Thyroid gland (tissue), 4 donors: ENCODE results near the gene TERT. TPM values are rescaled to one million over a fixed set of nuclear protein-coding genes. Genes with fewer than 3 reads are reported as not detected.

Experiments used
- DNase-seq, 2 donors: peaks; one replicate each; pipeline ENCODE4 v3.0.0-alpha.2; 2019
- H3K27ac ChIP-seq, 3 donors: fragments of 200-600 bp; sonication (generic); 1 replicate in 2 of 3; 2 replicates in 1 of 3; pipeline ENCODE4 v1.5.1; 2016 to 2019; ENCODE audit warnings: mild to moderate bottlenecking in 1 of 3, moderate library complexity in 1 of 3
- H3K27me3 ChIP-seq: fragments of 200-600 bp; sonication (generic); one replicate; pipeline ENCODE4 v1.5.1; 2019
- H3K36me3 ChIP-seq, 2 donors: fragments of 200-600 bp; sonication (generic); one replicate each; pipeline ENCODE4 v1.5.1; 2016 to 2019
- H3K4me1 ChIP-seq, 2 donors: fragments of 200-600 bp; sonication (generic); one replicate each; pipeline ENCODE4 v1.5.1; 2017 to 2019
- H3K4me3 ChIP-seq, 3 donors: fragments of 200-600 bp; sonication (generic); replicated peaks in 1 of 3; 1 replicate in 2 of 3; 2 replicates in 1 of 3; pipeline ENCODE4 v1.5.1; 2016; ENCODE audit warnings: mild to moderate bottlenecking in 1 of 3
- H3K9me3 ChIP-seq: fragments of 200-600 bp; sonication (generic); one replicate; pipeline ENCODE4 v1.5.1; 2017
- POLR2A ChIP-seq, 2 donors: fragments of 450-650 bp; IDR thresholded peaks; one replicate each; pipeline ENCODE4 v1.6.1; 2017; ENCODE audit warnings: antibody characterized with exemption in 2 of 2, mild to moderate bottlenecking in 2 of 2, moderate library complexity in 1 of 2
- WGBS, 2 donors: methylation state at CpG; one replicate each; pipeline ENCODE4 v1.1.5; 2017; 5-methylcytosine and 5-hydroxymethylcytosine counted together
- intact Hi-C: fragments of 100-400 bp; cut with DNase I; formaldehyde crosslinking; loops from one replicate; pipeline ENCODE4 v1.15.1; 2023
- total RNA-seq, 4 donors: library from RNA; depleted of rRNA; stranded (reverse); fragments of >200 nt; gene quantifications; one replicate each; pipeline ENCODE4 v1.2.3, GENCODE V29; 2016
- TF ChIP-seq, protein P1 (sequence below), 6 experiments: fragments of 200-600 bp in 3 of 6; fragments of 450-650 bp in 3 of 6; sonication (generic) in 3 of 6; IDR thresholded peaks; one replicate each; pipeline ENCODE4 v1.5.1; 2016 to 2019; ENCODE audit warnings: antibody characterized with exemption in 6 of 6, mild to moderate bottlenecking in 2 of 6, inconsistent platforms in 1 of 6, moderate library complexity in 1 of 6

TERT gene
- total RNA-seq, 4 donors from 2014 or later = not detected

DNA sequence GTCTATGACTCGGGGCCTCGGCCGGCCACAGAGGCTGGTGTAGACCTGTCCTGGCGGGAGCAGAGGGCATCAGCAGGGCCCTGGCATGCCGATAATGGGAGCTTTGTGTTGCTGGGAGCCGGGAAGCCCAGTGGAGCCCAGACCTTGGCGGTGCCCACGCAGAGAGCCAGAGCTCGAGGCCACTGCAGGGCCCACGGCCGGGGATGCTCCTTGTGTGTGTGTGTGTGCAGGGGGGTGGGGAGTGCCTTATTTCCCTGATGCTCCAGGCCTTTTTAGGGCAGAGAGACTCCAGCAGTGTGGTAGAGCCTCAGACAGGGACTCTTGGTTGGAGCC, 75.1 kb downstream of the TERT start:
- 85% methylated on average over 5 of the region's 11 CpGs; no CpG with 5 or more reads in 1 of the 2 donors for WGBS, 2 donors
- Histone ChIP-seq H3K36me3 (no peaks in the 10 kb centered on the region), H3K4me1 (no peaks in the 10 kb centered on the region), H3K27me3 (no peaks in the 10 kb centered on the region), H3K27ac (no peak overlapping the region), H3K4me3 (no peak overlapping the region), H3K9me3 (no peaks in the 10 kb centered on the region)
- DNase-seq = no peak
- TF ChIP-seq POLR2A (IDR thresholded peaks at IDR 0.05) = no peak
- TF ChIP-seq, protein P1, sequence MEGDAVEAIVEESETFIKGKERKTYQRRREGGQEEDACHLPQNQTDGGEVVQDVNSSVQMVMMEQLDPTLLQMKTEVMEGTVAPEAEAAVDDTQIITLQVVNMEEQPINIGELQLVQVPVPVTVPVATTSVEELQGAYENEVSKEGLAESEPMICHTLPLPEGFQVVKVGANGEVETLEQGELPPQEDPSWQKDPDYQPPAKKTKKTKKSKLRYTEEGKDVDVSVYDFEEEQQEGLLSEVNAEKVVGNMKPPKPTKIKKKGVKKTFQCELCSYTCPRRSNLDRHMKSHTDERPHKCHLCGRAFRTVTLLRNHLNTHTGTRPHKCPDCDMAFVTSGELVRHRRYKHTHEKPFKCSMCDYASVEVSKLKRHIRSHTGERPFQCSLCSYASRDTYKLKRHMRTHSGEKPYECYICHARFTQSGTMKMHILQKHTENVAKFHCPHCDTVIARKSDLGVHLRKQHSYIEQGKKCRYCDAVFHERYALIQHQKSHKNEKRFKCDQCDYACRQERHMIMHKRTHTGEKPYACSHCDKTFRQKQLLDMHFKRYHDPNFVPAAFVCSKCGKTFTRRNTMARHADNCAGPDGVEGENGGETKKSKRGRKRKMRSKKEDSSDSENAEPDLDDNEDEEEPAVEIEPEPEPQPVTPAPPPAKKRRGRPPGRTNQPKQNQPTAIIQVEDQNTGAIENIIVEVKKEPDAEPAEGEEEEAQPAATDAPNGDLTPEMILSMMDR (IDR thresholded peaks at IDR 0.05) = no peak
- intact Hi-C loops = loop anchor here (10.0 kb wide), 1 partner anchor 435 kb away; no protein-coding TSS in a partner anchor

DNA sequence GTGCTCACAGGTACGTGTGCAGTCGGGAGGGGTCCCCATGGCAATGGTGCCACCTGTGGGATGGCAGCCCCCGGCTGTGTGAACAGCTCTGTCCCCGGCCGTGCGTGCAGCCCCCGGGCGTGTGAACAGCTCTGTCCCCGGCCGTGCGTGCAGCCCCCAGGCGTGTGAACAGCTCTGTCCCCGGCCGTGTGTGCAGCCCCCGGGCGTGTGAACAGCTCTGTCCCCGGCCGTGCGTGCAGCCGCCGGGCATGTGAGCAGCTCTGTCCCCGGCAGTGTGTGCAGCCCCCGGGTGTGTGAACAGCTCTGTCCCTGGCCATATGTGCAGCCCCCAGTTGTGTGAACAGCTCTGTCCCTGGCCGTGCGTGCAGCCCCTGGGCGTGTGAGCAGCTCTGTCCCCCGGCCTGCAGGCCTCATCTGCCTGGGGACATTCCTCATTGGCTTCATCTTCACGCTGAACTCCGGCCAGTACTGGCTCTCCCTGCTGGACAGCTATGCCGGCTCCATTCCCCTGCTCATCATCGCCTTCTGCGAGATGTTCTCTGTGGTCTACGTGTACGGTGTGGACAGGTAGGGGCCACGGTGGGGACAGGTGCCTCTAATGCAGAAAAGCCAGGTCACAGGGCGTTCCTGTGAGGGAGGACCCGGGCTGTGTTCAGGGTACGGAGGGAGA, 75.6 kb downstream of the TERT start:
- no peak for DNase-seq
- Histone ChIP-seq H3K4me1 (no peaks in the 10 kb centered on the region), H3K36me3 (no peaks in the 10 kb centered on the region), H3K27ac (no peak overlapping the region), H3K4me3 (no peak overlapping the region), H3K9me3 (no peaks in the 10 kb centered on the region), H3K27me3 (no peaks in the 10 kb centered on the region)
- 74 to 82% methylated on average over 15 to 30 of the region's 38 CpGs for whole genome bisulfite sequencing, 2 donors
- intact Hi-C loops = loop anchor here (10.0 kb wide), 1 partner anchor 436 kb away; no protein-coding TSS in a partner anchor
- no peak for TF ChIP-seq POLR2A (IDR thresholded peaks at IDR 0.05)
- TF ChIP-seq, protein P1 (IDR thresholded peaks at IDR 0.05) = no peak

DNA sequence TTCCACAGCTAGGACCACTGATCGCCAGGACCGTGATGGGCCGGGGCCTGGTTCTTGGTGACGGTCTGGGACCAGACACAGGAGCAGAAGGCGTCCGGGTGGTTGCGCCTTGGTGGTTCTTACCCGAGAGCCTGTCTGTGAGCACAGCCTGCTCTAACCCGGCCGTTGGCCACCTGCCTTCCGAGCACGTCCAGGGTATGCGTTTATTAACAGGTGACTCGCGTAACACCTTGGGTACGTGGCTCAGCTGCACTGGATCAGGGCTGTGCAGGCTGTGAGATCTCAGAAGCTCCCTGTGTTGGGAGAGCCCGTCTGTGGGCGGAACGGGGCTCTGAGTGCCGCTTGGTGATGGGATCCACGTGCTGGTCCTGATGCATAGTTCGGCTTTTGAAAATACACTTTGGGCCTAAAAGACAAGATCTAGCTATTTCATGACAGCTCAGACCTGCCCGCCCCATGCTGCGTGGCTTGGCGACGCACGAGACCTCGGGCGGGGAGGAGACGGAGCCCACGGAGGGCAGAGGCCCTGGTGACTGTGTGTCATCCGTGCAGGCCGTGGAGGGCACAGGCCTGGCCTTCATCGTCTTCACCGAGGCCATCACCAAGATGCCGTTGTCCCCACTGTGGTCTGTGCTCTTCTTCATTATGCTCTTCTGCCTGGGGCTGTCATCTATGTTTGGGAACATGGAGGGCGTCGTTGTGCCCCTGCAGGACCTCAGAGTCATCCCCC, 76.4 kb downstream of the TERT start:
- H3K9me3 ChIP-seq = no peaks in the 10 kb centered on the region
- TF ChIP-seq, protein P1 (IDR thresholded peaks at IDR 0.05) = no peak
- TF ChIP-seq POLR2A (IDR thresholded peaks at IDR 0.05) = no peak
- H3K27ac ChIP-seq = no peak overlapping the region
- WGBS, 2 donors = 80 to 90% methylated on average over 23 to 31 of the region's 38 CpGs
- no peak overlapping the region for H3K4me3 ChIP-seq
- intact Hi-C loops = loop anchor here (10.0 kb wide), 1 partner anchor 436 kb away; no protein-coding TSS in a partner anchor
- no peaks in the 10 kb centered on the region for H3K27me3 ChIP-seq
- H3K4me1 ChIP-seq = no peaks in the 10 kb centered on the region
- H3K36me3 ChIP-seq = no peaks in the 10 kb centered on the region
- no peak for DNase-seq

DNA sequence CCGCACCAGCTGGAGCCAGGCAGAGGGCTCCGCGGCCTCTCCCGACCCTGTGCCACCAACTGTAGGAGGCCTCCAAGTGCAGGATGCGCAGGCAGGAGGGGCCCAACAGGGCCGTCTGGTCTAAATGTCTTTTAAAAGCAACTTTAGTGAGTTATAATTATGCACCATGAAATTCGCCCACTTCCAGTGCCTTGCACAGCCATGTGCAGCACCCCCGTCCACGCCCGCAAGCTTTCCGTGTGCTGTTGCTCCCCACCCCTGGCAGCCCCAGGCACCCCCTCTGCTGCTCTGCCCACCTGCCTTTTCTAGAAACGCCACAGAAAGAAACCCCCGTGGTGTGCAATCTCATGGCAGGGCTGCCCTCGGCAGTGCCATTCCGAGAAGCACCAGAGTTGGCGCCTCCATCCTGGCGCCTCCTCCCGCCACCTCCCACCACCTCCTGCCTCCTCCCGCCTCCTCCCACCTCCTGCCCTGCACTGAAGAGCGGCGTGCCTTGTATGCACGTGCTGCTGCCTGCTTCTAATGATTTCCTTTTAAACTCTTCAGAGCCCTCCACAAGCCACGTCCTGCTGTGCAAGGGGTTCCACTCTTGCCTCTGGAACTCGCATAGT, 77.2 kb downstream of the TERT start:
- H3K4me3 ChIP-seq = no peak overlapping the region
- 42 to 46% methylated on average over 24 of the region's 24 CpGs for WGBS, 2 donors
- peak in 1 of 2 donors; percentile 12 for DNase-seq
- no peaks in the 10 kb centered on the region for H3K27me3 ChIP-seq
- H3K4me1 ChIP-seq = no peaks in the 10 kb centered on the region
- no peak overlapping the region for H3K27ac ChIP-seq
- TF ChIP-seq, protein P1 (IDR thresholded peaks at IDR 0.05) = no peak
- TF ChIP-seq POLR2A (IDR thresholded peaks at IDR 0.05) = no peak
- H3K9me3 ChIP-seq = no peaks in the 10 kb centered on the region
- intact Hi-C loops = loop anchor here (10.0 kb wide), 1 partner anchor 437 kb away; no protein-coding TSS in a partner anchor
- no peaks in the 10 kb centered on the region for H3K36me3 ChIP-seq
